Measurements from ENCODE around the gene GLI2.

DNA sequence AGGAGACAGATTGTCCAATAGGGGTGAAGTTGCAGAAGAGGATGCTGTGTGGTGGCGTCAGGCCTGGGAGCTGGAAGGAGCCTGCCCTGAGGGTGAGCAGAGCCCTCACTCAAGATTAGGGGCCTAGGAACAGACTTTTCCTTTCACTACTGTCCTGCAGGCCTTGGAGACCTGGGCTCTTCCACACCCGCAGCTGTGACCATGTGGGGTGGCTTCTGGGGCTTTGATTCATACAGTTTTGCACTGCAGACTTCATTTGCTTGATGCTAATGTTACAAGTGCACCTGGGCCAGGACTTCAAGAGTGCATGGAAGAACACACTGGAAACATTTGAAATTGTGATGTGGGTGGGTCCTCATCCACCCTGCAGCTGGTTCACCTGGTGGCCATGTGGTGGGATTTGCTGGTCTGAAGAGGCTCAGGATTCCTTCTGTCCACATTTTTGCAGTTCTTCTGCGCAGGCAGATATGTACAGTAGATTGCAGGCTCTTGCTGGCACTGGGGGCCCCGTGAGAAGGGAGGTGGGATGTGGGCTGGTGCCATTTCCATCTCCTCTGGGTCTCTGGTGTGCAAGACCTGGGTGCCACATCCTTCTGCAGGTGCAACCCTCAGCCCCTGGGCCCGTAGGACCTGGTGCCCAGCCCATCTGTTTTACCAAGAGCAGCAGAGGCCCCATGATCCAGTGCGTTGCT, 9.9 kb downstream of the GLI2 start:
- TF ChIP-seq TARDBP (IDR thresholded peaks at IDR 0.05) (no peak), ARNT (IDR thresholded peaks at IDR 0.05) (no peak), L3MBTL2 (conservative IDR thresholded peaks at IDR 0.05) (no peak), HDGF (IDR thresholded peaks at IDR 0.05; ENCODE audit: borderline replicate concordance) (no peak), SUZ12 (IDR thresholded peaks at IDR 0.05) (no peak), BHLHE40 (IDR thresholded peaks at IDR 0.05; ENCODE audit: borderline replicate concordance) (no peak), ELF4 (IDR thresholded peaks at IDR 0.05) (no peak), SP1 (IDR thresholded peaks at IDR 0.05) (no peak), FOXA1 (IDR thresholded peaks at IDR 0.05) (no peak), FOXK2 (IDR thresholded peaks at IDR 0.05) (no peak), CTBP1 (IDR thresholded peaks at IDR 0.05; ENCODE audit: borderline replicate concordance) (no peak)
